PFSK-1 (cell line): ENCODE data around the gene NSMCE4A.

Source experiments
- FOXP2 ChIP-seq: optimal IDR thresholded peaks from 2 replicates; pipeline ENCODE3; 2011; ENCODE audit warnings: borderline replicate concordance, control low read depth, inconsistent platforms; ENCODE audit not compliant: insufficient read depth; ENCODE audit errors: extremely low read length, extremely low read depth
- POLR2AphosphoS5 ChIP-seq: IDR thresholded peaks from 2 replicates; pipeline ENCODE4 v1.6.1; 2012; ENCODE audit warnings: low read depth, mild to moderate bottlenecking, control low read depth, low read length, moderate library complexity
- SIN3A ChIP-seq: IDR thresholded peaks from 2 replicates; pipeline ENCODE4 v1.6.1; 2012; ENCODE audit warnings: mild to moderate bottlenecking, low read length, moderate library complexity, borderline replicate concordance; ENCODE audit not compliant: insufficient read depth
- TAF1 ChIP-seq: IDR thresholded peaks from 2 replicates; pipeline ENCODE4 v1.6.1; 2012; ENCODE audit warnings: low read length, control low read depth, borderline replicate concordance; ENCODE audit not compliant: insufficient read depth
- TF ChIP-seq, protein P1 (sequence below), 2 experiments: IDR thresholded peaks; 2 replicates each; pipeline versions ENCODE4 v1.6.1 to v1.8.0; 2011 to 2012; ENCODE audit warnings: low read depth in 2 of 2, low read length in 2 of 2, control low read depth in 1 of 2, inconsistent platforms in 1 of 2, mild to moderate bottlenecking in 1 of 2, moderate library complexity in 1 of 2; ENCODE audit not compliant: insufficient read depth in 1 of 2

NSMCE4A gene

DNA sequence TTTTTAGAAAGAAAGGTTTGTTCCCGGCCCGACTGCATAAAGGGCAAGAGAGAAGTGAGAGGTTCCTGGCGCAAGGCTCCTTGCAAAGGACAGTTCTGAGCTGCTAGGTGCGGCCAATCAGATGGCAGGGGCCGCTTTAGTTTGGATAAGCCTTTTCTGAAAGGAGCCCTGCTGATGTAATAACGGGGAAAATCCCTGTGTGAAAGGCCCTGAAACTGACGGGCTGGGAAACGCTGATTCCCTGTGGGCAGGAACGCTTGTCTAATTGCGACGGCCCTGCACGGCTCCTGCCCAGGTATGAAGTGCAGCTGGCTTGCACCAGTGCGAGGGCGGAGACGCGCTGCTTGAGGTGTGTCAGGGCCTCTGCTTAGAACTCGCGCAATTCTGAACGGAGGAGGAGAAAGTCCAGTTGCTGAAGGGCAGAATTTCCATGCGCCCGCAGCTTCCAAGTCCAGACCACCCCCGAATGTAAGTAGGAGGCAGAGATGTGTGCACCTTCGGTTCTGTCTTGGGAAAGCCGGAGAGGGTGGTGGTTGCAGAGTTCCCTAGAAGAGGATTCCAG lies 44.5 kb upstream of the NSMCE4A start:
- TF ChIP-seq FOXP2 (no peak), TAF1 (no peak), POLR2AphosphoS5 (no peak), SIN3A (no peak)
- TF ChIP-seq, protein P1, sequence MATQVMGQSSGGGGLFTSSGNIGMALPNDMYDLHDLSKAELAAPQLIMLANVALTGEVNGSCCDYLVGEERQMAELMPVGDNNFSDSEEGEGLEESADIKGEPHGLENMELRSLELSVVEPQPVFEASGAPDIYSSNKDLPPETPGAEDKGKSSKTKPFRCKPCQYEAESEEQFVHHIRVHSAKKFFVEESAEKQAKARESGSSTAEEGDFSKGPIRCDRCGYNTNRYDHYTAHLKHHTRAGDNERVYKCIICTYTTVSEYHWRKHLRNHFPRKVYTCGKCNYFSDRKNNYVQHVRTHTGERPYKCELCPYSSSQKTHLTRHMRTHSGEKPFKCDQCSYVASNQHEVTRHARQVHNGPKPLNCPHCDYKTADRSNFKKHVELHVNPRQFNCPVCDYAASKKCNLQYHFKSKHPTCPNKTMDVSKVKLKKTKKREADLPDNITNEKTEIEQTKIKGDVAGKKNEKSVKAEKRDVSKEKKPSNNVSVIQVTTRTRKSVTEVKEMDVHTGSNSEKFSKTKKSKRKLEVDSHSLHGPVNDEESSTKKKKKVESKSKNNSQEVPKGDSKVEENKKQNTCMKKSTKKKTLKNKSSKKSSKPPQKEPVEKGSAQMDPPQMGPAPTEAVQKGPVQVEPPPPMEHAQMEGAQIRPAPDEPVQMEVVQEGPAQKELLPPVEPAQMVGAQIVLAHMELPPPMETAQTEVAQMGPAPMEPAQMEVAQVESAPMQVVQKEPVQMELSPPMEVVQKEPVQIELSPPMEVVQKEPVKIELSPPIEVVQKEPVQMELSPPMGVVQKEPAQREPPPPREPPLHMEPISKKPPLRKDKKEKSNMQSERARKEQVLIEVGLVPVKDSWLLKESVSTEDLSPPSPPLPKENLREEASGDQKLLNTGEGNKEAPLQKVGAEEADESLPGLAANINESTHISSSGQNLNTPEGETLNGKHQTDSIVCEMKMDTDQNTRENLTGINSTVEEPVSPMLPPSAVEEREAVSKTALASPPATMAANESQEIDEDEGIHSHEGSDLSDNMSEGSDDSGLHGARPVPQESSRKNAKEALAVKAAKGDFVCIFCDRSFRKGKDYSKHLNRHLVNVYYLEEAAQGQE (IDR thresholded peaks at IDR 0.05; ENCODE audit: insufficient read depth in 1 of 2, low read depth in 2 of 2, low read length in 2 of 2) = no peak

DNA sequence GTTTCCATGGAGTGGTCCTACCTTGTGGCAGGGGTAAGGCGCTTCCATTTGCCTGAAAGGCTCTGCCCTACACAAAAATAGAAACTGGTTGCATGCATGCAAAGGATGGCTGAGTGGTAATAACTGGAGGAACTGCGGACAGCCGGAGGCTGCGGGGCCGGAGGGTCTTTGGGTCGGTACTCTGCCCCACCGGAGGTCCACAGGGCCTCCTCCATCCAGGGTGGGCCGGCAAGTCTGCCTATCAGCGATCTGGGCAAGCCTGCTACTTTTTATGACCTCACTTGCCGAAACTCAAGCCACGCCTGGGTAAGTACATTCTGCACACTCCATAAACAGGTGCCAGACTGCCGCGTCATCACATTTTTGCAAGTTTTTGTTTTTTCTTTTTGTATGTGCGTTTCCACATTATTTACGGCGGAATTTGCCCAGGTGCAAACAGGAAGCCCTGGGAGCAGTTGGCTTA lies 44.0 kb upstream of the NSMCE4A start:
- TF ChIP-seq, protein P1 (IDR thresholded peaks at IDR 0.05; ENCODE audit: insufficient read depth in 1 of 2, low read depth in 2 of 2, low read length in 2 of 2) = no peak
- no peak for TF ChIP-seq POLR2AphosphoS5
- TF ChIP-seq FOXP2 = no peak
- no peak for TF ChIP-seq SIN3A
- TF ChIP-seq TAF1 = no peak

DNA sequence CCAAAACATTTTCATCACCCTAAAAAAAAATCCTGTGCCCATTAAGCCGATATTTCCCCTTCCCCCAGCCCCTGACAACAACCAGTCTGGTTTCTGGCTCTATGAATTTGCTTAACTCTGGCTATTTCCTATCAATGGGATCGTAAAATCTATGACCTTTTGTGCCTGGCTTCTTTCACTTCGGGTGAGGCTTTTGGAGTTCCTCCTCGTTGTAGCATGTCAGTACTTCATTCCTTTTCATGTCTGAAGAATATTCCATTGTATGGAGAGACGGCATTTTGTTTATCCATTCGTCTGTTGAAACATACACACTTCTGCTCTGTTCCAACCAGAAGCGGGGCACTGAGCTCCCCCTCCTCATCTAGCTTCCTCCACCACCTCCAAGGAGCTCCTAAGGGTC lies 43.5 kb upstream of the NSMCE4A start:
- TF ChIP-seq, protein P1 (IDR thresholded peaks at IDR 0.05; ENCODE audit: insufficient read depth in 1 of 2, low read depth in 2 of 2, low read length in 2 of 2) = no peak
- TF ChIP-seq TAF1 = no peak
- no peak for TF ChIP-seq SIN3A

DNA sequence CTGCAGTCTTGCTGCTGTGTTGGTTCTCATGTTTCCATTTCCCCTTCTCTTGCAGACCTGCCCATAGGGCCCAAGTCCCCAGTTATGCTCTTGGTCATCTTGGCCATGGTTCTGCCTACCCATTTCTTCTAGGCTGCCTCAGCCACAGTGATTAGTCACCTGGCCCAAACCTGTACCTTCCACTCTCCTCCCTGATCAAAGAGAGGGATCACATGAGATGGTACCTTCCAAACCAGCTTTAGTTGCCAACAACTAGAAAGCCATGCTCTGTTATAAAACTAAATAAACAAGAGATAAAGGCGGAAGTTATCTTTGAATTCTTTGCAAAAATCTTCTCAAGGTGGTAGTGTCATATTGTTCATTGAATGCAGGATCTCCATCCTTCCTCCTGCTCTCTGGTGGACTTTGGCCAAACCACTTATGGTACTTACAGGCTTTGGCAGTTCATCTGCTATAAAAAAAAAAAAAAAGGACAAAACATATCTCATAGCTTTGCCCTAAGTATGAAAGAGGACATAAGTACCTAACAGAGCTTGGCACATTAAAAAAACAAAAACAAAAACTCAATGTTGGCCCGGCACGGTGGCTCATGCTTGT lies 39.7 kb upstream of the NSMCE4A start:
- TF ChIP-seq, protein P1 (IDR thresholded peaks at IDR 0.05; ENCODE audit: insufficient read depth in 1 of 2, low read depth in 2 of 2, low read length in 2 of 2) = no peak
- no peak for TF ChIP-seq SIN3A
- no peak for TF ChIP-seq POLR2AphosphoS5
- TF ChIP-seq FOXP2 = no peak
- TF ChIP-seq TAF1 = no peak

DNA sequence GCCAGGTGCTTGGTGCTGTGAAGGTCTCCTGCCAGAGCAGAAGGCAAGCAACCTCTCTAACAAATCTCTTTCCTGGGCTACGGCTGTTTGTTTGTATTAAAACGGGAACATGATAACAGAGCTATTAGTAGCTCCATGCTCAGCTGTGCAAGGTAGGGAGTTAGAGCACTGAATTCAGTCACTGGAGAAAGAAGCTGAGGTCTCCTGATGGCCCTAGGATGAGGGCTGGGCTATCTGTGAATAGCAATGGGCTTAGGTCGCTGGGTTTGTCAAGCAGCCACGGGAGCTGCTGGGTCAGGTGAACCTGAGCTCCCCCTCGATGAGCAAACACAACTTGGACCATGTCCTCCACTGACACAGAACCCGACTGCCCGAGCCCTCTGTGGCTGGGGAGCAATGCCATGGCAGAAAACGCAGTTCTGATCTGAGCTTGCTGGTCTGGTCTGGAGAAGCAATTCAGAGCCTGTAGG lies 38.3 kb upstream of the NSMCE4A start:
- TF ChIP-seq SIN3A = no peak
- no peak for TF ChIP-seq POLR2AphosphoS5
- TF ChIP-seq FOXP2 = no peak
- TF ChIP-seq, protein P1 (IDR thresholded peaks at IDR 0.05; ENCODE audit: insufficient read depth in 1 of 2, low read depth in 2 of 2, low read length in 2 of 2) = no peak
- TF ChIP-seq TAF1 = no peak
